ENCODE data around the gene HLA-G.

Gene HLA-G

DNA sequence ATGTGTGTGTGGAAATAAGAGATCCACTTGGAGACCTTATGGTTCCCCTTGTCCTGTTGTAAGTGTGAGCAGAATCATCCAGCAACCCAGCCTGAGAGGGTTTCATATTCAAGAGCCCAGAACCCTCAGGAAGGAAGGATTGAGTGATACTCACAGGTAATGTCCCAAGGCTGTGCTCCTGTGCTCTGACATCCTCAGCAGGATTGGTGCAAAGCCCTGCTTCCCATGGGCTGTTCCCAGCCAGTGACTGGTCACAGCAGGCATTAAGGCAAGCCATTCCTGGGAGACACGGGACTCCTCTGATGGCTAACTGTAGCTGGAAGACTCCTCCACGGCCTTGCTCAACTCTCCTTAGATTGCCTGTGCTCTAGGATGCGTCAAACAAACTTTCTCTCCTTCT lies 33.8 kb upstream of the HLA-G start:
- TF ChIP-seq, protein P1, sequence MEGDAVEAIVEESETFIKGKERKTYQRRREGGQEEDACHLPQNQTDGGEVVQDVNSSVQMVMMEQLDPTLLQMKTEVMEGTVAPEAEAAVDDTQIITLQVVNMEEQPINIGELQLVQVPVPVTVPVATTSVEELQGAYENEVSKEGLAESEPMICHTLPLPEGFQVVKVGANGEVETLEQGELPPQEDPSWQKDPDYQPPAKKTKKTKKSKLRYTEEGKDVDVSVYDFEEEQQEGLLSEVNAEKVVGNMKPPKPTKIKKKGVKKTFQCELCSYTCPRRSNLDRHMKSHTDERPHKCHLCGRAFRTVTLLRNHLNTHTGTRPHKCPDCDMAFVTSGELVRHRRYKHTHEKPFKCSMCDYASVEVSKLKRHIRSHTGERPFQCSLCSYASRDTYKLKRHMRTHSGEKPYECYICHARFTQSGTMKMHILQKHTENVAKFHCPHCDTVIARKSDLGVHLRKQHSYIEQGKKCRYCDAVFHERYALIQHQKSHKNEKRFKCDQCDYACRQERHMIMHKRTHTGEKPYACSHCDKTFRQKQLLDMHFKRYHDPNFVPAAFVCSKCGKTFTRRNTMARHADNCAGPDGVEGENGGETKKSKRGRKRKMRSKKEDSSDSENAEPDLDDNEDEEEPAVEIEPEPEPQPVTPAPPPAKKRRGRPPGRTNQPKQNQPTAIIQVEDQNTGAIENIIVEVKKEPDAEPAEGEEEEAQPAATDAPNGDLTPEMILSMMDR (IDR thresholded peaks at IDR 0.05) = no peak

GRCh38 chr6:29796026-29796425 lies 31.6 kb upstream of the HLA-G start:
- TF ChIP-seq, protein P1 (IDR thresholded peaks at IDR 0.05) = no peak

- TF ChIP-seq, protein P1 (IDR thresholded peaks at IDR 0.05) = no peak
These were observed 30.5 kb upstream of the HLA-G start for GRCh38 chr6:29797135-29797534.

DNA sequence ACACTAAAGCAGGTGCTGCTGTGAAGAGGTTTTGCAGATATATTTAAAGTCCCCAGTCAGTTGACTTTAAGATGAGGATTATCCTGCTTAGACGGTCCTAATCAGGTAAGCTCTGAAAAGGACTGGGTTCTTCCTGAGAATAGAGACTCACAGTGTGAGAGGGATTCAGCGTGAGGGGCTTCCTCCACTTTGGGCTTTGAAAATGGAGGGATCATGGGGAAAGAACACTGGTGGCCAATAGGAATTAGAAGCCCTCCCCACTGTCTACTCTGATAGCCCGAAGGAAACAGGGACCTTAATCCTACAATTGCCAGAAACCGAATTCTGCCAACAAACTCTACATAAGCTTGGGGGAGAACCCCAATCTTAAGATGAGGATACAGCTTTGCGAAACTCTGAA lies 29.7 kb upstream of the HLA-G start:
- TF ChIP-seq, protein P1 (IDR thresholded peaks at IDR 0.05) = no peak

- TF ChIP-seq, protein P1 (IDR thresholded peaks at IDR 0.05) = no peak
These were observed 27.4 kb upstream of the HLA-G start for GRCh38 chr6:29800254-29800653.

DNA sequence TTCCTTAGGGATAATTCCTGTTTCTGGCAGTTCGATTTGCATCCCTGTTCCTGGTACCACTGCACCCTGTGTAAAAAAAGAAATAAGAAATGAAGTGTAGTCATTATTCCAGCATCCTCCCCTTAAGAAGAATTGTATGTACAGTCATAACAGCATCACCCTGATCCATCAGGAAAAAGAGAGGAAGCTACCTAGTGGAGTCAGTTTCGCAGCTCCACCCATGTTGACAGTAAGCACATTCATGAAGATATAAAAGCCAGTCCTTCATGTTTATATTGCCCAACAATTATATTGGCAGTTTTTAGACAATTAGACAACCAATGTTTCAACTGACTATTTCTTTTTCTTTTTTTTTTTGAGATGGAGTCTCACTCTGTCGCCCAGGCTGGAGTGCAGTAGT lies 21.2 kb upstream of the HLA-G start:
- TF ChIP-seq, protein P1 (IDR thresholded peaks at IDR 0.05) = no peak

GRCh38 chr6:29809249-29809648 lies 18.4 kb upstream of the HLA-G start:
- TF ChIP-seq, protein P1 (IDR thresholded peaks at IDR 0.05) = no peak

DNA sequence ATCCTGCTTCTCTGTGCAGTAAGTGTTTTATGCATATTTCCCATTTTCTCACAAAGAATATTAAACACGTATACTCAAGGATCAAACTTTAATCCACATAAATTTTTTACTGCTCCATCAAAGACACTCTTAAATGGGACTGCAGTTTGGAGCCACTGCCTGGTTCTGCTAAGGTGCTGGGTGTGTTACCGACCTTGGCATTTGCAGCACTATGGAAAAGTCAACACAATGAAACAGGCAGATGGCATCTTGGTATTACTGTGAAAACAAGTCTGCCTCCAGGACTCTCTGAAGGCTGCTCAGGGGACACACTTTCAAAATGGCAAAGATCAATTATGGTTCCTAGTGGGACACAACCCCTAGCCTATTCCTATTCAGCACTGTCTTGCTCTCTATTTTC lies 17.3 kb upstream of the HLA-G start:
- TF ChIP-seq, protein P1 (IDR thresholded peaks at IDR 0.05) = no peak
